ENCODE measurements around the gene DEPP1.

Gene DEPP1

GRCh38 chr10:44993922-44994751 lies 15.5 kb upstream of the DEPP1 start:
- Histone ChIP-seq H3K36me3 (peaks cover 1% of the 10 kb centered on the region; the same call in 1 of the 2 replicates), H3K9ac (0 out of 2 replicates have a peak overlapping the region, but pooled peaks have one; percentile 31), H3K4me1 (peaks cover 100% of the 10 kb centered on the region), H3K4me2 (peak overlapping the region; percentile 97), H3K27me3 (no peaks in the 10 kb centered on the region), H3K4me3 (no peak overlapping the region), H3K9me3 (no peaks in the 10 kb centered on the region), H4K20me1 (no peaks in the 10 kb centered on the region), H3K27ac (peak overlapping the region; percentile 98)
- TF ChIP-seq Cebpa-rat (IDR thresholded peaks at IDR 0.05) = no peak

DNA sequence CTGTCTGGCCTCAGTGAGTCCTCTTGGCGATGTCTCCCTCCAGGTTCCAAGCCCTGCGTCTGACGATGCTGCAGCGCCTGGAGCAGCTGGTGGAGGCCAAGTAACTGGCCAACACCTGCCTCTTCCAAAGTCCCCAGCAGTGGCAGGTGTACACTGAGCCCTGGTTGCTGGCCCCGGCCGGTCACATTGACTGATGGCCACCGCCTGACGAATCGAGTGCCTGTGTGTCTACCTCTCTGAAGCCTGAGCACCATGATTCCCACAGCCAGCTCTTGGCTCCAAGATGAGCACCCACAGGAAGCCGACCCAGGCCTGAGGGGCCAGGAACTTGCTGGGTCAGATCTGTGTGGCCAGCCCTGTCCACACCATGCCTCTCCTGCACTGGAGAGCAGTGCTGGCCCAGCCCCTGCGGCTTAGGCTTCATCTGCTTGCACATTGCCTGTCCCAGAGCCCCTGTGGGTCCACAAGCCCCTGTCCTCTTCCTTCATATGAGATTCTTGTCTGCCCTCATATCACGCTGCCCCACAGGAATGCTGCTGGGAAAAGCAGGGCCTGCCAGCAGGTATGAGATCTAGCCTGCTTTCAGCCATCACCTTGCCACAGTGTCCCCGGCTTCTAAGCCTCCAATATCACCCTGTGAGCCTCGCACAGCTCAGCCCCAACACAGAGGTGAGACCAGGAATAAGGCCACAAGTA lies 14.8 kb upstream of the DEPP1 start:
- Histone ChIP-seq H3K27me3 (no peaks in the 10 kb centered on the region), H3K27ac (peak overlapping the region; percentile 98), H3K4me1 (peaks cover 96% of the 10 kb centered on the region), H3K4me2 (peak overlapping the region; percentile 97), H3K4me3 (no peak overlapping the region), H4K20me1 (no peaks in the 10 kb centered on the region), H3K9me3 (no peaks in the 10 kb centered on the region), H3K9ac (peak overlapping the region; percentile 31; the same call in 1 of the 2 replicates), H3K36me3 (peaks cover 5% of the 10 kb centered on the region; the same call in 1 of the 2 replicates)
- TF ChIP-seq Cebpa-rat (IDR thresholded peaks at IDR 0.05) = no peak

DNA sequence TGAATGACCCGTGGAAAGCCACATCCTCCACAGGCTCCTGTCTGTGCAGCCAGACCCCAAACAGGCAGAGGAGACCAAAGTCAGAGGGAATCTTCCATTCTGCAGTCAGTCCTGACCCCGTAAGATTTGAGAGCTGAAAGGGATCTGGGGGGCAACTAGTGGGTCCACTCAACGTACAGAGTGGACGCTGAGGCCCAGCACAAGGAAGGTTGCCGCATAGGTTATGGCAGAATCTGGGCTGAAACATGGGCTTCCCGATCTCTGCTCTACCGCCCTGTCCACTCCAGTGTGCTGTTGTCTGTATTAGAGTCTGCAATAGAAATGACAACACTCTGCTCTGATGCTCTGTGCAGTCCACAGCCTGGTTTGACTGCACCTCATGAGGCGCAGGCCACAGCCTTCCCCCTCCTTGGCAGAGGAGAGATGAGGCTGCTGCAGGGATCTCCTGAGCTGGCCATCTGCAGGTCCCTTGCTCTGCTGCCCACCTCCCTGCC lies 14.2 kb upstream of the DEPP1 start:
- TF ChIP-seq Cebpa-rat (IDR thresholded peaks at IDR 0.05) = no peak
- peak overlapping the region; percentile 97 for H3K4me2 ChIP-seq
- no peak overlapping the region for H3K4me3 ChIP-seq
- H3K9ac ChIP-seq = peak overlapping the region; percentile 31
- H3K27me3 ChIP-seq = no peaks in the 10 kb centered on the region
- peaks cover 5% of the 10 kb centered on the region; the same call in 1 of the 2 replicates for H3K36me3 ChIP-seq
- no peaks in the 10 kb centered on the region for H3K9me3 ChIP-seq
- H3K4me1 ChIP-seq = peaks cover 90% of the 10 kb centered on the region
- H3K27ac ChIP-seq = peak overlapping the region; percentile 98
- no peaks in the 10 kb centered on the region for H4K20me1 ChIP-seq

GRCh38 chr10:44992070-44992731 lies 13.6 kb upstream of the DEPP1 start:
- peak overlapping the region; percentile 97 for H3K4me2 ChIP-seq
- no peaks in the 10 kb centered on the region for H3K27me3 ChIP-seq
- peak overlapping the region; percentile 31 for H3K9ac ChIP-seq
- H4K20me1 ChIP-seq = no peaks in the 10 kb centered on the region
- no peaks in the 10 kb centered on the region for H3K9me3 ChIP-seq
- H3K4me1 ChIP-seq = peaks cover 85% of the 10 kb centered on the region
- H3K36me3 ChIP-seq = peaks cover 5% of the 10 kb centered on the region; the same call in 1 of the 2 replicates
- no peak overlapping the region for H3K4me3 ChIP-seq
- TF ChIP-seq Cebpa-rat (IDR thresholded peaks at IDR 0.05) = no peak
- H3K27ac ChIP-seq = peak overlapping the region; percentile 98

DNA sequence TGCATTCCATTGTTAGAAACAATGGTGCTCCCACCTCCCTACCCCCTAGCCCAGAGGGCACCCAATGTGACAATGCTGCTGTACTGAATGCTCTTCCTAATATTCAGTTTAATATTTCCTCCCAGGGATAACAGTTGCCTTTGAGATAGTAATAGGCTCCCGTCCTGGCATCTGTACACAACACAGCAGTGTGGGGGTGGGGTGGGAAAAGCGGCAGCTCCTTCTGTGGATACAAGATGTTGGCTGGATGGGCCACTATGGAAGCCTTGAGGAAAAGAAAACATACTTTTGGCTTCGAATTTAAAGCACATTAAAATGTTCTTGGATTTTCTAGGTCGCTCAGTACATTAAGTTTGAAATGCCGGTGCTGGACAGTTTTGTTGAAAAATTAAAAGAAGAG lies 13.0 kb upstream of the DEPP1 start:
- Histone ChIP-seq H3K9me3 (no peaks in the 10 kb centered on the region), H3K9ac (no peak overlapping the region), H3K4me3 (no peak overlapping the region), H3K27me3 (no peaks in the 10 kb centered on the region), H3K36me3 (peaks cover 5% of the 10 kb centered on the region; the same call in 1 of the 2 replicates), H4K20me1 (no peaks in the 10 kb centered on the region), H3K4me2 (peak overlapping the region; percentile 97), H3K4me1 (peaks cover 85% of the 10 kb centered on the region), H3K27ac (peak overlapping the region; percentile 19; the same call in 1 of the 2 replicates)
- no peak for TF ChIP-seq Cebpa-rat (IDR thresholded peaks at IDR 0.05)

GRCh38 chr10:44990965-44991364 lies 12.4 kb upstream of the DEPP1 start:
- H3K27me3 ChIP-seq = no peaks in the 10 kb centered on the region
- no peaks in the 10 kb centered on the region for H3K9me3 ChIP-seq
- no peak for TF ChIP-seq Cebpa-rat (IDR thresholded peaks at IDR 0.05)
- H4K20me1 ChIP-seq = no peaks in the 10 kb centered on the region
- peak overlapping the region; percentile 50; the same call in 1 of the 2 replicates for H3K4me2 ChIP-seq
- H3K27ac ChIP-seq = peak overlapping the region; percentile 19; the same call in 1 of the 2 replicates
- no peak overlapping the region for H3K4me3 ChIP-seq
- peaks cover 5% of the 10 kb centered on the region; the same call in 1 of the 2 replicates for H3K36me3 ChIP-seq
- peaks cover 82% of the 10 kb centered on the region for H3K4me1 ChIP-seq
- H3K9ac ChIP-seq = 0 out of 2 replicates have a peak overlapping the region, but pooled peaks have one; percentile 18

DNA sequence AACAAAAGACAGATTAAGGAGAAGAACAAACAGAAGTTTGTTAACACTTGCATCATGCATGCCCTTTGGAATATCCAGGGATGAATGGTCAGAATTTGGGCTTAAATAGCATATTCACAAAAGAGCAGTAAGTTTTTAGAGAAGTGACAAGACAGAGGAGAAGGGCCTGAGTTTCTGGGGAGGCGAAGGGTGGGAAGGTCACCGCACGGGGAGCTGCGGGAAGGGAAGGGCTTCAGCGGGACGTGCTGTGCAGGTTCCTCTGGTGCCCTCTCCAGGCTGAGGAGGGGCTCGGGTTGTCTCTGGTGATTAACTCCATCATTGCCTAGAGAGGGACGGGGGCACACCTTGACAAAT lies 11.7 kb upstream of the DEPP1 start:
- Histone ChIP-seq H3K9me3 (no peaks in the 10 kb centered on the region), H3K4me1 (peaks cover 75% of the 10 kb centered on the region), H3K27me3 (no peaks in the 10 kb centered on the region), H3K4me2 (peak overlapping the region; percentile 50), H3K27ac (no peak overlapping the region), H3K4me3 (no peak overlapping the region), H4K20me1 (no peaks in the 10 kb centered on the region), H3K36me3 (peaks cover 9% of the 10 kb centered on the region; the same call in 1 of the 2 replicates), H3K9ac (no peak overlapping the region)
- TF ChIP-seq Cebpa-rat (IDR thresholded peaks at IDR 0.05) = no peak

- Histone ChIP-seq H3K9ac (no peak overlapping the region), H3K4me3 (no peak overlapping the region), H3K9me3 (no peaks in the 10 kb centered on the region), H3K27ac (peak overlapping the region; percentile 20), H3K36me3 (peaks cover 15% of the 10 kb centered on the region; the same call in 1 of the 2 replicates), H3K4me2 (peak overlapping the region; percentile 50), H3K4me1 (peaks cover 70% of the 10 kb centered on the region), H4K20me1 (no peaks in the 10 kb centered on the region), H3K27me3 (no peaks in the 10 kb centered on the region)
- TF ChIP-seq Cebpa-rat (IDR thresholded peaks at IDR 0.05) = no peak
These were observed 11.1 kb upstream of the DEPP1 start for GRCh38 chr10:44989597-44990301.
